Activated T-cell treated with anti-CD3 and anti-CD28 coated beads, Interleukin-2, amount 50 U/mL, for 1 hour (primary cell): ENCODE results near the gene TBX1.

ENCODE experiments used
- DNase-seq: peaks from one replicate; pipeline ENCODE4 v3.0.0-alpha.2; 2020

Gene TBX1

DNA sequence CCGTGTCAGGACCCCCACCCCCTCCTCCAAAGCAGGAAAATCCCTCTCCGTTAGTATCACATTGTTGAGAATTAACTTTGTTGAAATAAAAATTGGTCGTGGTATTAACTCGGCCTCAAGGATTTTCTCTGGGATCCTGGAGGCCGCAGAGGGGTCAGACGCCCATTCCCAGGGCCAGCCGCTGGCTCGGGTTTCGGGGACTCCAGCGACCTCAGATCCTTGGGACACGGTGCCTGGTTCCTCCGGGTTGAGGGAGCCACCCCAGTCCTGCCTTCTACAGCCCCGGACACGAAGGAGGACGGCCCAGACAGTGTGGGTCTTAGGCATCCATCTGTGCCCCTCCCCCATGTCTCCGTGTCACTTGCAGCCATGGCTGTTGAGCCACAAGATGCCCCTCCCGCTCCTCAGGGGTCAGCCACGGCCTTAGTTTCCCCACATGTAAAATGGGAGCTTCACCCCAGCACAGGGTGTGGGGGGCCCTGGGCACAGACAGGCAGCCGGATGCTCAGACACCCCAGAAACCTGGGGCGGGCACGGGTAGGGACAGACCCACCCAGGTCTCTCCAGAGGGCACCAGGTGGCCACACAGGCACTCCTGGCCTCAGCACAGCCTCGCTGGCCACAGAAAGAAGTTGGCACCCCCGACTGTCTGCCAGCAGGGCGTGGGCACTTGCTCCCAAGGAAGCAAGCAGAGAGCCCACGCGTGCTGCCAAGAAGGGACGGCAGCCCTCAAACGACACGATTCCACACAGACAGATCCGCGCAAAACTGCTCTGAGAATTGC is 21.7 kb upstream of the TBX1 start:
- no peak for DNase-seq

DNA sequence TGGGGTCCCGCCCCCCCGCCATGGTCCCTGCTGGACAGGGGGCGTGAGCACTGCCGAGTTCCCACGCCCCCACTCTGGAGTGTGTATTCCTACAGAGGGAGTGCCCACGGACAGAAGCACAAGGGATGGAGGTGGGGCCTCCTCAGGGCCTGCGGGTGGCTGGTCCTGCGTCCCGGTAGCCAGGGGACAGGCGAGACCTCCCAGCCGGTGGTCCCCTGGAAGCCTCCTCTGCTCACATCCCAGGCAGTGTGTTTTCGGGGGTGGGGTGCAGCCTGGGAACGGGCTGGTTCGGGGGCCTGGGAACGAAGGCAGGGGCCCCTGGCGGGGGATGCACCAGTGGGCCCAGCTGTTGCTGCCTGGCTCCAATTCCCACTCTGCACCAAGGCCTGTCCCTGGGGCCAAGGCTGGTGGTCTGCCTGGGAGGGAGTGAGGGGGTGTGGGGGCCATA is 21.1 kb upstream of the TBX1 start:
- no peak for DNase-seq

DNA sequence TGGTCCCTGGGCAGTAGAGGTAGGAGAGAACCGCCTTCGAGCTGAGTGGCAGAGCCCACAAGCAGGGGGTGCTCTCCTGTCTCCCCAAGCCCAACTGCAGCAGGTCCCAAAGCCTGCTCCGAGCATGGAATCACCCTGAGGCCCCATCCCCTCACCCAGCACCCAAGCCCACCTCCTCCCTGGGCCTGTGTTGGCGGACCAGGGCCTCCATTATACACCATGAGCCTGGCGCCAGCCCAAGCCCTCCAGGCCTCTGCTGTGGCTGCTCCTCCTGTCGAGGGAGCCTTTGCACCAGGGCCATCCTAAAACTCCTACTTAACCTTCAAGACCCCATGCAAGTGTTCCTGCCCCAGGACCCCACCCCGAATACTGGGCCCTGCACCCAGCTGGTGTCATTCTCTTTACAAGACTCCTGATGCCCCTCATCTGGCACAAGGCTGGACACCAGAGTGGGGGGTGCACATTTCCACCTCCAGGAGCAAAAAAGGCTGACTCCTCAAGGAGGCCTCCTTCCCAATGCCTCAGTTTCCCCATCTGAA is 20.6 kb upstream of the TBX1 start:
- no peak for DNase-seq

DNA sequence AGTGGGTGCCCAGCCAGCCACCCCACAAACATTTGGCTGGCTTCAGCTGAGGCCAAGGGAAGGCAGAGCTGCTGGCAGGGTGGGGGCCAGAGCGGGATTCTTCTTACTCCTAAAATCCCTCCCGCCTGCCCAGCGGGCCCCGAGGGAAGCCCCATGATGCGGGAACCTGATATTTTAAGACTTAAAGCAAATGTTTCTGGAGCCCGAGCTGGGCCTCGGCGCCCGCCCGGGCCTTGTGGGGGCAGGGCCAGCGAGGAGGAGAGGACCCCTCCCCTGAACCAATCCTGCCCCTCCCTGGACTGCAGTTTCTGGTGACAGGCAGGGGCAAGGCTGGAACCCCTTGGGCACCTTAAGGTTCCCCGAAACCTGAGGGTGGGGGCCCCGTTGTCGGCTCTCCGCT is 20.0 kb upstream of the TBX1 start:
- no peak for DNase-seq

DNA sequence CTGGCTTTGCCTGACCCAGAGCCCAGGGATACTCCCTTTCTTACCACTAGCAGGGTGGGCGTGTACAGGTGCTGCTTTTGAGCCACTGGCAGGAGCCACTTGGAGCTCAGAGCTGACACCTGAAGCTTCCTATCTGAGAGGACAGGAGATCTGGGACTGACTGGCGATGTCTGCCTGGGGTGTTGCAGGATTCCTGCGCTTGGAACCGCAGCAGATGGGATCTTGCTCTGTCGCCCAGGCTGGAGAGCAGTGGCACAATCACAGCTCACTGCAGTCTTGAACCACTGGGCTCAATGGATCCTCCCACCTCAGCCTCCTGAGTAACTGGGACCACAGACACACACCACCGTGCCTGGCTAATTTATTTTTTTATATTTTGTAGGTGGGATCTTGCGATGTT is 19.5 kb upstream of the TBX1 start:
- no peak for DNase-seq

DNA sequence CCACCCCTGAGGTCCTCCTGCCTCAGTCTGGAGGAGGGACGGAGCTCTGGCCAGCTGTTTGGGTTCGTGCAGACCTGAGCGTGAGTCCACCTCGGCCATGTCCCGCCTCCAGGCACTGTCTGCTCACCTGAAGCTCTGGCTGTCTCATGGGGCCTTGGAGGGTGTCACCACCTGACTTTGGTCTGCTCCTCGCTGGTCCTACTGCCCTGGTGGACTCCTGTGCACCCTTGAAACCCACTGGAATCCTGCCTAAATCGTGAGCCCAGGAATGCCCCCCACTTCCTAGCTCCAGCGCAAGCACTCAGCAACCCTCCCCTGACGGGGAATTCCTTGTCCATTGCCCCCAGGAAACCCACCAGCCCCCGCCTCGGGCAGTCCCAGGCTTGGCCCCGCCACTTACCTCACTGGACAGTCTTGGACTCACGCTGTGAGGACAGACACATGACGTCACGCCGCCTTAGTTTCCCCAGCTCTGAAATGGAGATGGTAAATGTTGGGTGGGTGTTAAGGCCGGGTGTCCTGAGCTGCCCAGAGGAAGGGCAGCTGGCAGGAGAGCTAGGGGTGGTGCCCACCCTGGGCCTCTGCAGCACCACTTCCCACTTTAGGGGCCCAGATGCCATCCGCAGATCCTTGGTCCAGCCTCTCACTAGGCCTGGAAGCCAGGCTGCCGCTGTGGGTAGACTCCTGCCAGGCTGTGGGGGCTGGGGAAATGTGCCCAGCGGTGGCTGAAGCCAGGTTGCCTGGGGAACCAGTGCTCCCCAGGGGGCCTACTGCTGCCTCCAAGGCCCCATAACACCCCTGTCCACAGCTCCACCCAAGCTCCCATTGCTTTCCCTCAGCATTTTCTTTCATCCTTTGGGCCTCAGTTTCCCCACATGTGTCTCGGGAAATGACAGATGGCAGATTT is 18.2 kb upstream of the TBX1 start:
- DNase-seq, result no peak

DNA sequence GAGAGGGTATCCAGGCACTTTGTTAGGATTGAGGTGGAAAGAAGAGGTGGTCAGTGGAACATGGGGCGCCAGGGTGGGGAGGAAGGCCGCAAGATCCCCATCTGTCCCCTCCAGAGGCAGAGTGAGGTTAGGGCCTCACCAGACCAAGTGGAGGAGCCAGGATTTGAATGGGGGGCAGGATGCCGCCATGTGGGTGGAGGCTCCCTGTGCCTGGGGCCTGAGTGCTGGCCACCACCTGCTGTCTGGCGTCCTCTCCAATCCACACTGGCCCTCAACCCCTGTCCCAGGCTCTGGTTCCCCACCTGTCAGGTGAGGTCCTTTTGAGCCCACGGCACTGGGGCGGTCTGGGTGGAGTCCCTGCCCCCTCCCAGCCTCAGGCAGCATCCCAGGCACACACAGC is 17.5 kb upstream of the TBX1 start:
- DNase-seq, result no peak

DNA sequence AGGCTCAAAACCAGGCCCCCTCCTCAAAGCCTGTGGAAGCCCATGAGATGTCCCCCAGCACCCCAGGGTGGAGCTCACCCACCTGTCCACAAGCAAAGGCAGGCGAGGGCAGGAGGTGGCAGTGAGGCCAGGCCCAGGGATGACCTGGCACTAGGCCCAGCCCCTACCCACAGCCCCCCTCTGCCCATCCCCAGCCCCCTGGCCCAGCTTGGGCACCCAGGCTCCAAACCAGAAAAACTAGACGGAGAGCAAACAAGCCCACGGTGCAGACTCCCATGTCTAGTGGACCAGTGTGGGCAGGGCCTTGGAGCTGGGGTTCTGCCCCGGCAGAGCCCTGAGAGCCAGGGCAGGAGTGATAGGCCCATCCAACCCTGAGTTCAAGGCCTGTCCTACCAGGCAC is 16.9 kb upstream of the TBX1 start:
- DNase-seq, result no peak

DNA sequence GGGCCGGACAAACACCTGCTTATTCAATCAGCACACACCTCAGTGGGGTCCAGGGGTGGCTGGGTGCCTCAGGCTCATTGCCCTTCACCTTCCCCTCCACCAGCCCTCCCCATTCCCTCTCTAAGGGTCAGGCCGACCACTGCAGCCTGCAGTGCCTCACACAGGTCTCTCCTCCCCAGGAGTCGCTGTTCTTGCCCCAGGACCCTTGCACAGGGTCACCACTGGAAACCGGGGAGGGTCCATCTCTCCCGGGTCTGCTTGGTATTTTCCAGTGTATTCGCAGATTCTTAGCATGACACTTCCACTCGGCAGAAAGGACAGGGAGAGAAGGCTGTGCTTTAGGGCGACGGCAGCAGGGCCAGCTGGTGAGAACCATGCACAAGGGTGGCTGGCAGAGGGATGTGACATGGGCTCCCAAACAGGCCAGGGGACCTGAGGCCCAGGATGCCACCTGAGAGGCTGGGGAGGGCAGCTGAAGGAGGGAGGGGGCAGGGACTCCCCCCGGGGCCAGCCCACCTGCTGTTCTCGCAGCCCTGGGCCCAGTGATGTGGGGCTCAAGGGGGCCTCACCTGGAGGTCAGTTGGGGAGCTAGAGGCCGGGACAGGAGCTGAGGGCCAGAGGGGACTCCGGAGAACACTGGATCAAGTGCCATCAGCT is 16.1 kb upstream of the TBX1 start:
- no peak for DNase-seq

DNA sequence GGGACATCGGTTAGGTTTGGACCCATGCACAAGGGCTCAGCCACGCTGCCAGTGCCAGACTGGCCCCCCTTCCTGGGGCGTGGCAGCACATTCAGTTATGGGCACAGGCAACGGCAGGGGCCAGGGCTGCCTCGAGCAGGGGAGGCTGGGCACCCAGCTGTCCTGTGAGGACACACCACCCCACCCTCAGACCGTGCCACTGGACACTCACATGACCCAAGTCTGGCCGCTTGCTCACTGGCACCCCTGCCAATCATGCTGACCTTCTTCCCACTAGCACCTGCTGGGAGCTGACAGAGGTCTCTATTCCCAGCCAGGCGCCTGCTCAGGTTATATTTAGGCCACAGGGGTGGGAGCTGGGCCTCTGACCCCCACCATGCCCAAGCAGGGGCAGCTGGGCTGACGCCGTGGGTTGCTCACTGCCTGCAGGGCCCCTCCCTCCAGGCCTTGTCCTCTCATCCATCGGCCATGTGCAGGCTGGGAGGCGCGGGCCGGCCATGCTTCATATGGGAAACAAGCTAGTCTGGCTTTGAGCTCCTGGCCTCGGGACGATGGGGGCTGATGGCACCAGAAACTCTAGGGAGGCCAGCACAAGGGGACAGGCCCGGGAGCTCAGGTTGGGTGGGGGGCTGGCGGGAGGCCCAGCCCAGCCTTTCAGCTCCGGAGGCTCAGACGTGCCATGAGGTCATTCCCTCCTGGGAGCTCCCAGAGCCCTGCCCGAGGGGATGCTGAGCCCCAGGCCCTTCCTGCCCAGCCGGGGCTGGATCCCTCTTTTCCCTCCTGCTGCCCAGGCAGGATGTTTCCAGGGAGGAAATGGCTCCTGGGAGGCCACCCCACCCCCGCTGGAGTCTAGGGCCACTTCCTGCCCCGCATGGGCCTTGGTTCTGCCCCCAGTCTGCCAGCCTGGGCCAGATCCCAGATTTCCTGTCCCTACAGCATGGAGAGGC is 15.2 kb upstream of the TBX1 start:
- no peak for DNase-seq

DNA sequence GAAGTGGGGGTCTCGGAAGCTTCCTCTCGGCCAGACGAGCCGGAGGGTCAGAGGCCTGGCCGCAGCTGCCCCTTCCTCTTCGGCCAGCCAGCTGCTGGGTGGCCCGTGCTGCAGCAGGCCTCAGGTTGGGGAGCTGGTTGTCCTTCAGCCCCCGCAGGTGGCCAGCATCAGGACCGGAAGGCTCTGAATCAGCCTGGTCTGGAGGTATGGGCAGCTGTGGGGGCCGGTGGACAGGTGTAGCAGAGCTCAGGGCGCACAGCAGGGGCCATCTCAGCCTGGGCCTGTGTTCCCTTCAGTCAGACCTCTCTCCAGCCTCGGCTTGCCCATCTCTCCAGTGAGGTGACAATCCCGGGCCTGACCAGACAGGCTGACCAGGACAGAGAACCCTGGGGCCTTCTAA is 13.9 kb upstream of the TBX1 start:
- DNase-seq, result no peak

DNA sequence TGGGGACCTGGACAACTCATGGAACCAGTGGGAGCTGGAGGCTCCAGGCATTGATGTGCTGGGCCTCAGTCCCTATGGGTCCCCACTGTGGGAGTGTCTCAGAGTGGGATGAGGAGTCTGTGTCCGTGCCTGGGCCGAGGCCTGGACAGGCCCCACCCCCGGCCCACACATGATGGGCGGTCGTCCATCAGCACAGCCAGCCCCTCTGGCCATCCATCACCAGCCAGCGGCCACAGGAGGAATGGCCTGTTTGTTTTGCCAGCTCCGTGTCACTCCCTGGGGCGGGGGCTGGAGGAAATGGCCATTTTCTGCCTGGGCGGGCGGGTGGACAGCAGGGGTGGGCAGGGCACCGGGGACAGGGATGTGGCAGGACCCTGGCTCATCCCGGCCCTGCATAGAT is 13.0 kb upstream of the TBX1 start:
- no peak for DNase-seq

DNA sequence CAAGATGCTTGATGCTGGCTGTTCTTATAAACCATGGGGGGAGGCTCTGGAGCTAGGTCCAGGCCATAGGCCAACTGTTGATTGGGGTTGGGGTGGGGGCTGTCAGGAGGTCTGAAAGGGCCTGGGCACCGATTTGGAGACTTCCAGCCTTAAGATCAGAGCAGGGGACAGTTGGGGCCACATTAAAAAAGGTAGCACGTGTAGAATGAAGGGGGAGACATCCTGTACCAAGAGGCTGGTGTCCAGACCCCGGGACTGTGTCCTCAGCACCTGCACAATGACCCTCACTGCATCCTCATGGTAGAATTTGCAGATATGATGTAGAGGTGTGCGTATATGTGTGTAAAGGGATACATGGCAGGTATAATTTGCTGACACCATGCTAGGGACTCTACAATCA is 12.4 kb upstream of the TBX1 start:
- DNase-seq, result no peak

DNA sequence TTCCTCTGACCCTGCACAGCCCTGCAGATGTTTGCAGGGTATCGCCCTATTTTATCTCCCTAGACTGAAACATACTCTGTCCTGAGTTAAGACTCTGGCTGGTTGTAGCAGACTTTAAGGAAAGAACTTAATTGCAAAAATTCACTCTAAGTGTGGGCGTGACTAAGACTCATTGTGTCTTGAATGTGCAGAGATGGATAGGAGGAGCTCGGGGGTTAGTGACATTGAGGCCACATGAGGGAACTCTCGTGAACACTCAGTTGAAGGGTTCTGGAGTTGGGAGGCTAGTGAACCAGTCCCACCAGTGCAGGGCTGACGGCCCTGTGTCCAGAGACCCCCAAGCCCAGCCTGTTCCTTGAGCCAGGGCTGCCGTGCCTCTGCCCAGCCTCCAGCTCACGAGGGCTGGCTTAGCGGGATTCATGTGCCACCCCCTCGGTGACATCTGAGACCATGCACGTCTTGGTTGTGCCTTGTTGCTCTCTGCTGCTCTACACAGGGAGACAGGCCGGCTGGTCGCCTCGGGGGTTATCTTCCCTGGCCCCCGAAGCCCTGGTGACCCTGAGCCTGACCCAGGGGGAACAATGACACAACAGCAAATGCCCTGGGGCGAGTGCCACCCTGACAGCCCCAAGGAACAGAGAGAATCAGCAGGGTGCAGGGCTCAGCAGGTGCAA is 11.4 kb upstream of the TBX1 start:
- DNase-seq, result no peak

DNA sequence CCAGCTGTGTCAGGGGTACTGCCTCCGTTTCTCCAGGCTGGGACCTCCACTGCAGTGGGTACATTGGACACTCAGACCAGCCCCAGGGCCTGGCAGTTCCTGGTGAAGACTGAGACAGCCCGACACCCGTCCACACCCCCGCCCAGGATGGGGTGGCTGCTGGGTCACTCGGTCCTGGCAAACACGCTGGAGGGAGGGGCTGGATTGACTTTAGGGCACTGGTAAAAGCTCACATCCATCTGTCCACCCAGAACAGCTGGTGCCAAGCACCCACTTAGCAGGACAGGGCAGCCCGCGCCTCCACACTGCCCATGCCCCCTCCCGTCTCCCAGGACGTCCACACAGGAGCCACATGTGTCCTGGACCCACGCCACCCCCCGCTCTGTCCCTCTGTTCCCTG is 10.7 kb upstream of the TBX1 start:
- no peak for DNase-seq

DNA sequence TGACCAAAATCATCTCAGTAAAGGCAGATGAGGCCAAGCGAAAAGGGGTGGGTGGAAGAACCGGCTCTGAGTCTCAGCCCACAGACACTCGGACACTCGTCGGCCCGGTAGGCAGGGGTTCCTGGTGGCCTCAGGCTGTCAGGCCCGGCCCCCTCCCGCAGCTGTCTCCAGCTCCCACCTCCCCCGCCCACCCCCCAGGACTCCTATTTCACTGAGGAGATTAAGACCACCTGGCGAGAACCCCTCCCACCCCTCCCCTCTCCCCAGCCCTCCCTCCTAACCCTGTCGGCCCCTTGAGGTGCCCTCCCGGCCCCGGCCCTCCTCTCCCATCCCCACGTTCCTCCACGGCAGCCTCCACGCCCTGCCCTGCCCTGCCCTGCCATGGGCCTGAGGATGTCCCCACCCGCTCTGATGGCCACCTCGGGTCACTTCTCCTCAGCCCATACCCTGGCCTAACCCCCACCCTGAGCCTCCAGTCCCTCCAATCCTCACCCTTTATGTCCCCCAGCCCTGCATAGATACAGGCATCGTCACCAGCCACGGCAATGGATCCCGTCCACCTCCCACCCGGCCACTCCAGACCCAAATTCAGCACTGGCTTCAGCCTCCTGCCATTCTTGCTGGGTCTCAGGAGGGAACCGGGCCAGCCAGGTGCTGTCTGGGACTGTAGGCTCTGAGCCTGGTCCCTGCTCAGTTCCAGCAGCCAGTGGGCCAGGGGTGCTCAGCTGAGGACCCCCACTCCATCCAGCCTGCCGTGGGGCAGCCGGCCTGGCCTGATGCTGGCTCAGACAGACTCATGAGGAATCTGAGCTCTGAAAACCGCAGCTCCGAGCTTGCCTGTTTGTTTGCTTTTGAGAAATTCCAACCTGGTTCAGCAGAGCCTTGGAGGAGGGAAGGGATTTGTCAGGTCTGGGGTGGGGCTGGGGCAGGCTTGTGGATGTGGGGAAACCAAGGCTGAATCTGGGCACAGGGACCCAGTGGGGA is 9.8 kb upstream of the TBX1 start:
- no peak for DNase-seq

DNA sequence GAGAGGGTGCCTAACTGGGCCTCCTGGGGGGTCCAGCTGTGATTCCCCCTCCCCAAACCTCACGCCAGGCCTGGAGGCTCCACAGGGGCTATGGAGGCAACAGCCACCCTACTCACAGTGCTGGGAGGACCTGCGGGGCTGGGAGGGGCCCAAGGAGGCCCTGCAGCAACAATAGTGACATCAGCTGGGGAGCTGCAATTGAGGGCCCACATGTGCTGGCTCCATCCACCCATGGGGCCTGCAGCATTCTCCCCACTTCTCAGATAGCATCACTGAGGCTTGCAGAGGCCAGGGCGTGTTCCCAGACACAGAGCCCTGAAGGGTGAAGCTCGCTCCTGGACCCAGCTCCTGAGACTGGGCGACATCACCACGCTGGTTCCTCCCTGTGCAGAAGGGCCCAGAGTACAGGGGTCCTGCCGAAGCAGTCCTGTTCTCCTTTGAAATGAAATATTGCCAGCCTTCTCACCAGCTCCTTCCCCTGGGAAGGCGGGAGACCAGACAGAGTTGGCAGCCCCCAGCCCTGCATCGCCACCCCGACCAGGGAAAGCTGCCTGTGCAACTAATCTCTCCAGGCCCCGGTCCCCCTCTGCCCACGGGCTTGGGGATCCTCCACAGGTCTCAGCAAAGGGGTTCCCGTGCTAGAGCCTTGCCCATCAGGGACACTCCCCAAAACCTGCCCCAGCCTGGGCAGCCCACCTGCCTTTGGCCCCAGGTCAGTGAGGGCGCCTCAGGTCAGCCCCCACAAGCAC is 8.9 kb upstream of the TBX1 start:
- DNase-seq, result no peak

DNA sequence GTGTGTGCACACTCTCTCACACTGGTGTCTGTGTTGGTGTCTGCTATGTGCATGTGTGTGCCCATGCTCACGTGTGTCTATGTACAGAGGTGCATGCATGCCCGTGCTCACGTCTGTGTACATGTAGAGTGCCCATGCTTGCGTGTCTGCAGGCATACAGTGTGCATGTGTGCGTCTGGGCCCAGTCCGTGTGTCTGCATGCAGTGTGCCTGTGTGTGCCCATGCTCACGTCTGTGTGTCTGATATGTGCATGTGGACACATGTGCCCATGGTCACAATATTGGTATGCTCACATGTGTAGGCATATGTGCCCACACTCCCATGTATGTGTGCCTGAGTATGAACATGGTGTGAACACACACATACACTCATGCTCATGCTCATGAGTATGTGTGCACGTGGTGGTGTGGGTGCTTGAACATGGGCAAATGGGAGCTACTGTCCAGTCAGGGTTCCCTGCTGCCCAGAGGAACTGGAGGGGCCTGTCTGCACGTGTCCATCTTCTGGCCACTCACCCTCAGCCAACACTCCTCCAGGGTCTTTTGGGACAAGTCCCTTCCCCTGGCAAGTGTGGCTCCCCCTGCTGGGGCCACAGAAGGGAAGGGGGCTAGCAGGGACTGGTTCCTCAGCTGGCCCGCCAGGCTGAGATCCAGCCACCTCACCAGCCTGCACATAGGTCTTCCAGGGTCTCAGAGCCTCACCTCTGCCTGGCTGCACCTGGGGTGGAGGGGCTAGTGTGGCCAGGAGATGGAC is 7.3 kb upstream of the TBX1 start:
- DNase-seq, result no peak
